Middle frontal gyrus (tissue), 1 donor: ENCODE data around the gene STARD9.
"Not testable (repeated sequence)": the region's sequence is repeated elsewhere in the genome, so short reads cannot be mapped to it uniquely, and the experiment has no call there.

ENCODE experiments used
- DNase-seq: peaks from one replicate; pipeline ENCODE4 v3.0.0-alpha.2; 2015; ENCODE audit warnings: low spot score; ENCODE audit errors: extremely low spot score

Gene STARD9

DNA sequence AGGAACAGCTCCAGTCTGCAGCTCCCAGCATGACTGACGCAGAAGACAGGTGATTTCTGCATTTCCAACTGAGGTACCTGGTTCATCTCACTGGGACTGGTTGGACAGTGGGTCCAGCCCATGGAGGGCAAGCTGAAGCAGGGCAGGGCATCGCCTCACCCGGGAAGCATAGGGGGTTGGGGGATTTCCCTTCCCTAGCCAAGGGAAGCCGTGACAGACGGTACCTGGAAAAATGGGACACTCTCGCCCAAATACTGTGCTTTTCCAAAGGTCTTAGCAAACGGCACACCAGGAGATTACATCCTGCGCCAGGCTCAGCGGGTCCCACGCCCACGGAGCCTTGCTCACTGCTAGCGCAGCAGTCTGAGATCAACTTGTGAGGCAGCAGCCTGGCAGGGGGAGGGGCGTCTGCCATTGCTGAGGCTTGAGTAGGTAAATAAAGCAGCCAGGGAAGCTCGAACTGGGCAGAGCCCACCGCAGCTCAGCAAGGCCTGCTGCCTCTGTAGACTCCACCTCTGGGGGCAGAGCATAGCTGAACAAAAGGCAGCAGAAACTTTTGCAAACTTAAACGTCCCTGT lies 188.8 kb downstream of the STARD9 start:
- DNase-seq: not testable (repeated sequence)

DNA sequence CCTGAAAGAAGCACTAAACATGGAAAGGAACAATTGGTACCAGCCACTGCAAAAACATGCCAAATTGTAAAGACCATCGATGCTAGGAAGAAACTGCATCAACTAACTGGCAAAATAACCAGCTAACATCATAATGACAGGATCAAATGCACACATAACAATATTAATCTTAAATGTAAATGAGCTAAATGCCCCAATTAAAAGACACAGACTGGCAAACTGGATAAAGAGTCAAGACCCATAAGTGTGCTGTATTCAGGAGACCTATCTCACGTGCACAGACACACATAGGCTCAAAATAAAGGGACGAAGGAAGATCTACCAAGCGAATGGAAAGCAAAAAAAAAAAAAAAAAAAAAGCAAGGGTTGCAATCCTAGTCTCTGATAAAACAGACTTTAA lies 190.7 kb downstream of the STARD9 start:
- DNase-seq: not testable (repeated sequence)
